H9 (cell line): ENCODE results near the gene LILRA6. TPM values are rescaled to one million over a fixed set of nuclear protein-coding genes. Genes with fewer than 3 reads are reported as not detected.
"Not testable (repeated sequence)": the region's sequence is repeated elsewhere in the genome, so short reads cannot be mapped to it uniquely, and the experiment has no call there.

Source experiments
- DNase-seq: peaks from one replicate; pipeline ENCODE4 v3.0.0-alpha.2; 2017
- H2AFZ ChIP-seq: one replicate; pipeline ENCODE4 v1.6.1; 2013; ENCODE audit warnings: mild to moderate bottlenecking, low read length, control low read depth, moderate library complexity
- H2AK5ac ChIP-seq: 2 replicates; pipeline ENCODE4 v1.6.1; 2013; ENCODE audit warnings: low read length, control low read depth, mixed read lengths; ENCODE audit not compliant: insufficient read length
- H2BK120ac ChIP-seq: one replicate; pipeline ENCODE4 v1.6.1; 2013; ENCODE audit warnings: low read depth, mild to moderate bottlenecking, low read length, control low read depth, inconsistent platforms; ENCODE audit not compliant: poor library complexity, severe bottlenecking
- H2BK12ac ChIP-seq: 2 replicates; pipeline ENCODE4 v1.6.1; 2013; ENCODE audit warnings: low read length, control low read depth, mixed read lengths, low read depth; ENCODE audit not compliant: insufficient read length
- H2BK15ac ChIP-seq: 2 replicates; pipeline ENCODE4 v1.6.1; 2013; ENCODE audit warnings: low read depth, low read length, control low read depth
- H2BK20ac ChIP-seq: one replicate; pipeline ENCODE4 v1.6.1; 2013; ENCODE audit warnings: low read depth, mild to moderate bottlenecking, low read length, control low read depth, inconsistent platforms; ENCODE audit not compliant: poor library complexity, severe bottlenecking
- H2BK5ac ChIP-seq: 2 replicates; pipeline ENCODE4 v1.6.1; 2013; ENCODE audit warnings: low read length, control low read depth, mixed read lengths; ENCODE audit not compliant: insufficient read length
- H3K14ac ChIP-seq: 2 replicates; pipeline ENCODE4 v1.6.1; 2013; ENCODE audit warnings: low read length, control low read depth; ENCODE audit not compliant: insufficient read depth
- H3K18ac ChIP-seq: 2 replicates; pipeline ENCODE4 v1.6.1; 2013; ENCODE audit warnings: low read depth, mild to moderate bottlenecking, mixed read lengths, low read length, control low read depth; ENCODE audit not compliant: insufficient read length
- H3K23ac ChIP-seq: 2 replicates; pipeline ENCODE4 v1.6.1; 2013; ENCODE audit warnings: low read length, control low read depth, mixed read lengths, low read depth; ENCODE audit not compliant: insufficient read length
- H3K23me2 ChIP-seq: 2 replicates; pipeline ENCODE4 v1.6.1; 2013; ENCODE audit warnings: low read depth, mild to moderate bottlenecking, mixed read lengths, low read length, control low read depth; ENCODE audit not compliant: insufficient read length, poor library complexity, severe bottlenecking
- H3K27ac ChIP-seq: 2 replicates; pipeline ENCODE4 v1.5.1; 2013; ENCODE audit warnings: low read length, control low read depth, mixed read lengths, low read depth; ENCODE audit not compliant: insufficient read length
- H3K27me3 ChIP-seq: 2 replicates; pipeline ENCODE4 v1.6.1; 2013; ENCODE audit warnings: low read length, control low read depth, inconsistent platforms; ENCODE audit not compliant: insufficient read depth
- H3K4ac ChIP-seq: 2 replicates; pipeline ENCODE4 v1.6.1; 2013; ENCODE audit warnings: low read depth, mild to moderate bottlenecking, control low read depth, inconsistent platforms, low read length, moderate library complexity
- H3K4me1 ChIP-seq: 2 replicates; pipeline ENCODE4 v1.6.1; 2013; ENCODE audit warnings: low read length, control low read depth, inconsistent platforms; ENCODE audit not compliant: insufficient read depth
- H3K4me2 ChIP-seq: 2 replicates; pipeline ENCODE4 v1.6.1; 2013; ENCODE audit warnings: low read length, control low read depth, mixed read lengths; ENCODE audit not compliant: insufficient read length, insufficient read depth
- H3K56ac ChIP-seq: 2 replicates; pipeline ENCODE4 v1.6.1; 2013; ENCODE audit warnings: low read depth, mild to moderate bottlenecking, mixed read lengths, low read length, control low read depth; ENCODE audit not compliant: insufficient read length
- H3K79me1 ChIP-seq: 2 replicates; pipeline ENCODE4 v1.6.1; 2013; ENCODE audit warnings: low read depth, mild to moderate bottlenecking, moderate library complexity, low read length, control low read depth, inconsistent platforms; ENCODE audit not compliant: insufficient read depth, poor library complexity, severe bottlenecking
- H3K79me2 ChIP-seq: 2 replicates; pipeline ENCODE4 v1.6.1; 2013; ENCODE audit warnings: low read length, control low read depth, inconsistent platforms; ENCODE audit not compliant: insufficient read depth
- H3K9ac ChIP-seq: 2 replicates; pipeline ENCODE4 v1.6.1; 2013; ENCODE audit warnings: low read length, control low read depth, mixed read lengths; ENCODE audit not compliant: insufficient read length; ENCODE audit errors: extremely low read depth
- H3K9me3 ChIP-seq: one replicate; pipeline ENCODE4 v1.6.1; 2013; ENCODE audit warnings: low read depth, low read length, inconsistent platforms; ENCODE audit not compliant: control insufficient read depth
- H3T11ph ChIP-seq: one replicate; pipeline ENCODE4 v1.6.1; 2013; ENCODE audit warnings: mild to moderate bottlenecking, low read length, control low read depth, inconsistent platforms
- H4K20me1 ChIP-seq: one replicate; pipeline ENCODE4 v1.6.1; 2013; ENCODE audit not compliant: control insufficient read depth, insufficient read length, insufficient read depth
- H4K5ac ChIP-seq: 2 replicates; pipeline ENCODE4 v1.6.1; 2013; ENCODE audit warnings: low read depth, mild to moderate bottlenecking, mixed read lengths, low read length, control low read depth; ENCODE audit not compliant: insufficient read length
- H4K8ac ChIP-seq: replicated peaks from 2 replicates; pipeline ENCODE4 v1.6.1; 2013; ENCODE audit warnings: low read length, control low read depth, mixed read lengths, low read depth; ENCODE audit not compliant: insufficient read length
- H4K91ac ChIP-seq: 2 replicates; pipeline ENCODE4 v1.6.1; 2013; ENCODE audit warnings: low read depth, mild to moderate bottlenecking, moderate library complexity, mixed read lengths, low read length, control low read depth; ENCODE audit not compliant: insufficient read length
- H3K27ac Mint-ChIP-seq, 3 experiments: 2 replicates in 2 of 3; 3 replicates in 1 of 3; pipeline ENCODE4 v1.8.0; 2020 to 2021; ENCODE audit warnings: mixed read lengths in 3 of 3, mild to moderate bottlenecking in 1 of 3, moderate library complexity in 1 of 3
- H3K27me3 Mint-ChIP-seq: 2 replicates; pipeline ENCODE4 v1.8.0; 2021; ENCODE audit warnings: low read depth, mild to moderate bottlenecking, moderate library complexity, mixed read lengths
- H3K36me3 Mint-ChIP-seq, 3 experiments: 2 replicates in 2 of 3; 3 replicates in 1 of 3; pipeline ENCODE4 v1.8.0; 2020 to 2021; ENCODE audit warnings: low read depth in 3 of 3, mixed read lengths in 3 of 3; ENCODE audit not compliant: insufficient read depth in 1 of 3
- H3K4me1 Mint-ChIP-seq, 2 experiments: 2 replicates each; pipeline ENCODE4 v1.8.0; 2020; ENCODE audit warnings: mixed read lengths in 2 of 2
- H3K4me3 Mint-ChIP-seq, 2 experiments: 2 replicates in 1 of 2; 3 replicates in 1 of 2; pipeline ENCODE4 v1.8.0; 2020 to 2021; ENCODE audit warnings: mild to moderate bottlenecking in 2 of 2, mixed read lengths in 2 of 2, moderate library complexity in 1 of 2
- H3K9me3 Mint-ChIP-seq, 2 experiments: 2 replicates in 1 of 2; 3 replicates in 1 of 2; pipeline ENCODE4 v1.8.0; 2020; ENCODE audit warnings: mild to moderate bottlenecking in 2 of 2, mixed read lengths in 2 of 2, moderate library complexity in 1 of 2
- WGBS: extraction: QIAGEN DNeasy Blood & Tissue Kit; methylation state at CpG from one replicate; pipeline ENCODE4 v1.1.7; 2013; ENCODE audit warnings: missing lambda C conversion rate, low lambda C conversion rate, mixed read lengths; ENCODE audit not compliant: insufficient read length; ENCODE audit errors: extremely low coverage; 5-methylcytosine and 5-hydroxymethylcytosine counted together
- total RNA-seq: library from RNA; stranded (reverse); gene quantifications from 2 replicates; pipeline ENCODE4 v1.2.1, GENCODE V29; 2021
- TF ChIP-seq, protein P1 (sequence below): fragments of 200-600 bp; sonication (generic); conservative IDR thresholded peaks from 3 replicates; pipeline ENCODE4 v1.8.0; 2021; ENCODE audit warnings: antibody characterized with exemption, mild to moderate bottlenecking

LILRA6 gene
- total RNA-seq, 1 experiment from 2014 or later = not detected

DNA sequence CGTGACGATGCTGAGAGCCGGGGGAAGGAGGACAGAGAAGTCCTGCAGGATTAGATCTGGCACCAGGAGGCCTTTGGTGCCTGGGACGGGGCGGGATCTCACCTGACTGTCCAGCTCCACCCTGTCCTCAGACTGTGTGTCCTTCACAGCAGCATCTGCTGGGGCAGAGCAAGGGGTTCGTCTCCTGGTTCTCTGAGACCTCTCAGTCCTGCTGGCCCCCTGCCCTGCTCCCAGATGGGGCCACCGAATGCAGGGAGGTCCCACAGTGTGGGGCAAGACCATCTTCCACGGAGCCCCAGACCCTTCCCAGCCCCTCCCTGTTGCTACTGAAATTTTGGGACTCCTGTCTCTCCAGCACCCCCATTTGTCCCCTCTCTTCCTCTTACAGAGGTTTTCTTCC, 24.3 kb downstream of the LILRA6 start:
- Histone ChIP-seq H3K4ac (no peak overlapping the region), H4K20me1 (no peaks in the 10 kb centered on the region), H2AK5ac (no peak overlapping the region), H3K14ac (no peak overlapping the region), H4K8ac (no peak overlapping the region), H3K79me1 (no peaks in the 10 kb centered on the region), H3K23me2 (no peaks in the 10 kb centered on the region), H2AFZ (no peak overlapping the region), H3K18ac (no peak overlapping the region), H3K9me3 (no peaks in the 10 kb centered on the region), H3K27me3 (no peaks in the 10 kb centered on the region), H4K5ac (no peak overlapping the region), H2BK15ac (no peak overlapping the region), H2BK12ac (no peak overlapping the region), H4K91ac (no peak overlapping the region), H2BK20ac (no peak overlapping the region), H3K56ac (no peak overlapping the region), H3K4me1 (no peaks in the 10 kb centered on the region), H2BK120ac (no peak overlapping the region), H3K4me2 (no peak overlapping the region), H3K27ac (no peak overlapping the region), H2BK5ac (no peak overlapping the region), H3K9ac (no peak overlapping the region), H3K23ac (no peak overlapping the region), H3T11ph (no peak overlapping the region), H3K79me2 (no peaks in the 10 kb centered on the region)
- Mint-ChIP-seq H3K4me1 (peaks cover 11 to 15% of the 10 kb centered on the region in 2 experiments), H3K4me3 (no peak overlapping the region), H3K27ac (no peak overlapping the region; a peak in 1 of 7 replicates), H3K27me3 (peaks cover 9% of the 10 kb centered on the region), H3K9me3 (peaks cover 0 to 2% of the 10 kb centered on the region in 2 experiments; a peak in 3 of 5 replicates), H3K36me3 (peaks cover 10 to 17% (median 12%) of the 10 kb centered on the region in 3 experiments)
- no CpG with 5 or more reads among the region's 8 CpGs for WGBS
- no peak for DNase-seq
- TF ChIP-seq, protein P1, sequence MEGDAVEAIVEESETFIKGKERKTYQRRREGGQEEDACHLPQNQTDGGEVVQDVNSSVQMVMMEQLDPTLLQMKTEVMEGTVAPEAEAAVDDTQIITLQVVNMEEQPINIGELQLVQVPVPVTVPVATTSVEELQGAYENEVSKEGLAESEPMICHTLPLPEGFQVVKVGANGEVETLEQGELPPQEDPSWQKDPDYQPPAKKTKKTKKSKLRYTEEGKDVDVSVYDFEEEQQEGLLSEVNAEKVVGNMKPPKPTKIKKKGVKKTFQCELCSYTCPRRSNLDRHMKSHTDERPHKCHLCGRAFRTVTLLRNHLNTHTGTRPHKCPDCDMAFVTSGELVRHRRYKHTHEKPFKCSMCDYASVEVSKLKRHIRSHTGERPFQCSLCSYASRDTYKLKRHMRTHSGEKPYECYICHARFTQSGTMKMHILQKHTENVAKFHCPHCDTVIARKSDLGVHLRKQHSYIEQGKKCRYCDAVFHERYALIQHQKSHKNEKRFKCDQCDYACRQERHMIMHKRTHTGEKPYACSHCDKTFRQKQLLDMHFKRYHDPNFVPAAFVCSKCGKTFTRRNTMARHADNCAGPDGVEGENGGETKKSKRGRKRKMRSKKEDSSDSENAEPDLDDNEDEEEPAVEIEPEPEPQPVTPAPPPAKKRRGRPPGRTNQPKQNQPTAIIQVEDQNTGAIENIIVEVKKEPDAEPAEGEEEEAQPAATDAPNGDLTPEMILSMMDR = no peak

DNA sequence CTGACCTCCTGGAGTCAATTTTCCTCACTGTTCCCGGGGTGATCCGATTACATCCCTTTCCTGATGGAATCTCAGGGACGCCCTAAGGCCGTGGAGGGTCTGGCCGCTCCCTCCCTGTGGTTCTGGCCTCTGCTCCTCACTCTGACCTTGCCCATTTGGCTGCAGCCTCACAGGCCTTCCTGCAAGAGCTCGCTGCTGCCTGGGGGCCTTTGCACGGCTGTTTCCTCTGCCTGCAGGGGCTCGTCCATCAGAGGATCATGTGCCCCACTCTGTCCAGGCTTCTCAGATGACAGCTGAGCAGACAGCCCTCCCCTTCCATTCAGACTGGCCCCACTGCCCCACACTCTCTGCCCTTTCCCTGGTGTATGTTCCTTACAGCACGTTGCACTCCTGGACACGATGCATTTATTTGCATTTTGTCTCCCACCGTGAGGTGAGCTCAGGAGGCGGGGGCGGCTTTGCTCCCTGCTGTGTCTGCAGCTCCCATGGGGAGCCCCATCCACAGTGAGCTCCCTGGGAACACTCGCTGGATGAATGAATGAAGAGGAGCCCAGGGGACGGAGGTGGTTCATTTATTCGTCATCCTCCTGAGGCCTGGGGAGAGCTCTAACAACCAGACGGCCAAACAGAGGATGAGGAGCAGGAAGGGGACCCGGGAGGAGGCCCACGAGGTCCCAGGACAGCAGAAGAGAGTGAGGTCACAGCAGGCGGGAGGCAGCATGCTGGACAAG, 24.9 kb downstream of the LILRA6 start:
- no CpG with 5 or more reads among the region's 20 CpGs for WGBS
- H3K4me3 Mint-ChIP-seq = not testable (repeated sequence)

More for the DNA sequence above, 24.9 kb downstream of the LILRA6 start:
- not testable (repeated sequence) for H3K4me1 ChIP-seq, H3K18ac ChIP-seq, H3K9me3 ChIP-seq, H4K20me1 ChIP-seq, H3K9me3 Mint-ChIP-seq, H2BK12ac ChIP-seq, H3K27me3 Mint-ChIP-seq, H3K23me2 ChIP-seq, DNase-seq, H3K14ac ChIP-seq, H2BK20ac ChIP-seq, H3K9ac ChIP-seq, H3K4me2 ChIP-seq, H2AK5ac ChIP-seq, H3T11ph ChIP-seq, H3K4ac ChIP-seq, H2BK120ac ChIP-seq, H4K8ac ChIP-seq, H3K27ac ChIP-seq, H3K23ac ChIP-seq, H2BK15ac ChIP-seq, H3K79me1 ChIP-seq, H2BK5ac ChIP-seq, H4K5ac ChIP-seq, H4K91ac ChIP-seq, H3K56ac ChIP-seq, H3K79me2 ChIP-seq, H2AFZ ChIP-seq, H3K27me3 ChIP-seq
- Mint-ChIP-seq H3K27ac (peak overlapping the region in 2 of 3 experiments; percentile 34 to 73; a peak in 2 of 7 replicates), H3K4me1 (peaks cover 11 to 13% of the 10 kb centered on the region in 2 experiments), H3K36me3 (peaks cover 13 to 23% (median 15%) of the 10 kb centered on the region in 3 experiments)
